SK-N-MC (cell line): ENCODE results near the gene ADCK1.
"Not testable (repeated sequence)": the region's sequence is repeated elsewhere in the genome, so short reads cannot be mapped to it uniquely, and the experiment has no call there.

Experiments used
- DNase-seq: peaks from one replicate; pipeline ENCODE4 v3.0.0-alpha.2; 2011; ENCODE audit warnings: low read depth, low spot score
- H3K27ac ChIP-seq: fragments of 200-600 bp; sonication (generic); 2 replicates; pipeline ENCODE4 v1.5.1; 2016; ENCODE audit warnings: mixed run types
- H3K36me3 ChIP-seq: fragments of 200-600 bp; sonication (generic); 2 replicates; pipeline ENCODE4 v1.6.1; 2017; ENCODE audit warnings: antibody characterized with exemption, low read length, mixed read lengths; ENCODE audit not compliant: insufficient read depth
- H3K4me3 ChIP-seq: fragments of 200-600 bp; sonication (generic); 2 replicates; pipeline ENCODE4 v1.5.1; 2016
- H3K9ac ChIP-seq: fragments of 200-600 bp; sonication (generic); 2 replicates; pipeline ENCODE4 v1.8.0; 2017; ENCODE audit warnings: mixed run types, mixed read lengths; ENCODE audit not compliant: insufficient read length
- H3K9me3 ChIP-seq: fragments of 200-600 bp; sonication (generic); 2 replicates; pipeline ENCODE4 v1.6.1; 2017; ENCODE audit warnings: low read depth, mild to moderate bottlenecking, antibody characterized with exemption, low read length, moderate library complexity, mixed read lengths
- EZH2 ChIP-seq: fragments of 200-600 bp; sonication (generic); IDR thresholded peaks from one replicate; pipeline ENCODE4 v1.6.1; 2017; ENCODE audit warnings: antibody characterized with exemption
- FOXP2 ChIP-seq: optimal IDR thresholded peaks from 2 replicates; pipeline ENCODE3; 2011; ENCODE audit warnings: mild to moderate bottlenecking, moderate library complexity; ENCODE audit not compliant: insufficient read depth; ENCODE audit errors: extremely low read length, control extremely low read depth
- POLR2AphosphoS5 ChIP-seq: IDR thresholded peaks from 2 replicates; pipeline ENCODE4 v1.6.1; 2012; ENCODE audit warnings: mild to moderate bottlenecking, low read depth, low read length, borderline replicate concordance

Gene ADCK1

DNA sequence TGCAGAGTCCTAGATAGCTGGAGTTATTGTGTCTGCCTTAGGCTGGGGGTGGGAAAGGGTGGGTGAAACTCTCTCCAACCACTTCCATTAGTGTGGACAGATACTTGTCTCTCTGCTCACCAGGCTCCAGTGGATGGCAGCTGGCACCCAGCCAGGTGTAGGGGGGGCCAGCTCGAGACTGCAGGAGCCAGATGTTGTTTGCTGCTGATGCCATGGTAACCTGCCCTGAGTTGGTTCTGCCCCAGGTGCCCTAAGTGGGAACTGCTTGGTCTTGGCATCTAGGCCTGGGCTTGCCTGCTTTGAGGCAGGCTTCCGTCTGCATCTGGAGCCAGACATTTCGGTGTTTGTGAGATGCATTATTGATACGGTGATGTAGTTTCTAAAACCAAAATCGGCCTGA lies 82.2 kb downstream of the ADCK1 start:
- Histone ChIP-seq H3K4me3 (peak overlapping the region; percentile 19; the same call in 1 of the 2 replicates), H3K27ac (peak overlapping the region; percentile 79), H3K9ac (no peak overlapping the region), H3K9me3 (no peaks in the 10 kb centered on the region), H3K36me3 (no peaks in the 10 kb centered on the region)
- no peak for DNase-seq
- TF ChIP-seq POLR2AphosphoS5 (no peak), FOXP2 (no peak), EZH2 (no peak)

- peak overlapping the region; percentile 19 for H3K4me3 ChIP-seq
- peak overlapping the region; percentile 79 for H3K27ac ChIP-seq
- peak overlapping the region; percentile 30 for H3K9ac ChIP-seq
- no peak for TF ChIP-seq FOXP2
- TF ChIP-seq POLR2AphosphoS5 = no peak
- TF ChIP-seq EZH2 = no peak
- H3K36me3 ChIP-seq = no peaks in the 10 kb centered on the region
- DNase-seq = no peak
- H3K9me3 ChIP-seq = no peaks in the 10 kb centered on the region
These were observed 82.7 kb downstream of the ADCK1 start for GRCh38 chr14:77882636-77883035.

- H3K27ac ChIP-seq = peak overlapping the region; percentile 79
- H3K36me3 ChIP-seq = 0 out of 2 replicates have a peak, but pooled peaks cover 4% of the 10 kb centered on the region
- H3K9ac ChIP-seq = peak overlapping the region; percentile 30
- DNase-seq = no peak
- peak overlapping the region; percentile 19 for H3K4me3 ChIP-seq
- 0 out of 2 replicates have a peak, but pooled peaks have one; percentile 46 for TF ChIP-seq POLR2AphosphoS5
- no peak for TF ChIP-seq EZH2
- no peak for TF ChIP-seq FOXP2
- H3K9me3 ChIP-seq = no peaks in the 10 kb centered on the region
These were observed 83.4 kb downstream of the ADCK1 start for GRCh38 chr14:77883131-77883846.

DNA sequence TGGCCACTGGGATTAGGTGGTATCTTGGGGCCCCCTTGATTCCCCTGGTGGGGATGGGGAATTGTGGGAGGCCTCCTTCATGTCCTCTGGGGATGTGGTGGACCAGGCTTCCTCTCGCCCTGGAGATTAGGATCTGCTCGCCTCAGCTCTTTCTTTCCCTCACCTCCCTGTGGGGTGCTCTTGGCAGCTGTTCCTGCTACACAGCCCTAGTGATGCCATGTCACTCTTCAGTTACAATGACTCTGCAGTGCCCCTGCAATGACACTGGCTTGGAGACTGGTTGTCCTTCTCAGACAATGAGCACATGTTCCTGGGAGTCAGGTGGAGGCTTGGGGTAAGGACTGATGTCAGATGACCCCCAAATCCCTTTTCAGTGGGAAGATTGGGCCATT lies 83.9 kb downstream of the ADCK1 start:
- Histone ChIP-seq H3K27ac (peak overlapping the region; percentile 79), H3K9me3 (no peaks in the 10 kb centered on the region), H3K9ac (no peak overlapping the region), H3K36me3 (0 out of 2 replicates have a peak, but pooled peaks cover 4% of the 10 kb centered on the region), H3K4me3 (peak overlapping the region; percentile 19)
- DNase-seq = no peak
- TF ChIP-seq POLR2AphosphoS5 (peak; percentile 45; the same call in 1 of the 2 replicates), FOXP2 (no peak)

DNA sequence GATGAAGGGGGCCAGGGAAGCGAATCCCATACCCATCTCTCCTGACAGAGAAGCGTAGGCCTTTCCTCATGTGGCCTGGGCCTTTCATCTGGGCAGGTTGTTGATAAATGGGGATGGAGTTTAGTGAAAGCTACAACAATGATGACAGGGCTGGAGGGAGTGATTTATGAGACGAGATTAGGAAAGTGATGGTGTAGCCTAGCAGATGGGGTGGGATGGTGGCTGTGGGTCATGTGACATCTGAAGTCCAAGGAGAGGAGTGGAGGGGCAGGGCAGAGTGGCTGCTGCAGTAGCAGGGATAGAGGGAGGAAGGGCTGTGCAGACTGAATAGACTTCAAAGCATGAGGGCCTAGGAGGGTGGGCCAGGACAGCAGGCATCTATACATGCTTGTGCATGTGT lies 85.5 kb downstream of the ADCK1 start:
- Histone ChIP-seq H3K27ac (no peak overlapping the region), H3K4me3 (no peak overlapping the region), H3K9ac (no peak overlapping the region), H3K9me3 (no peaks in the 10 kb centered on the region), H3K36me3 (0 out of 2 replicates have a peak, but pooled peaks cover 4% of the 10 kb centered on the region)
- DNase-seq = no peak
- TF ChIP-seq FOXP2 (no peak), POLR2AphosphoS5 (no peak), EZH2 (no peak)

- Histone ChIP-seq H3K9ac (no peak overlapping the region), H3K4me3 (no peak overlapping the region), H3K9me3 (no peaks in the 10 kb centered on the region), H3K36me3 (0 out of 2 replicates have a peak, but pooled peaks cover 4% of the 10 kb centered on the region), H3K27ac (no peak overlapping the region)
- TF ChIP-seq FOXP2 = no peak
- no peak for DNase-seq
These were observed 86.1 kb downstream of the ADCK1 start for GRCh38 chr14:77886010-77886409.

DNA sequence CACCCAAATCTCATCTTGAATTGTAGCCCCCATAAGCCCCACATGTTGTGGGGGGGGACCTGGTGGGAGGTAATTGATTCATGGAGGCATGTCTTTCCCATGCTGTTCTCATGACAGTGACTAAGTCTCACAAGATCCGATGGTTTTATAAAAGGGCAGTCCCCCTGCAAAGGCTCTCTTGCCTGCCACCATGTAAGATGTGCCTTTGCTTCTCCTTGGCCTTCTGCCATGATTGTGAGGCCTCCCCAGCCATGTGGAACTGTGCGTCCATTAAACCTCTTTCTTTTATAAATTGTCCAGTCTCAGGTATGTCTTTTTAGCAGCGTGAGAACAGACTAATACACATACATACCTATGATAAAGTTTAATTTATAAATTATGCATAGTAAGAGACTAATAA lies 89.0 kb downstream of the ADCK1 start:
- H3K9me3 ChIP-seq, DNase-seq, H3K27ac ChIP-seq, H3K36me3 ChIP-seq, H3K4me3 ChIP-seq, H3K9ac ChIP-seq: not testable (repeated sequence)

DNA sequence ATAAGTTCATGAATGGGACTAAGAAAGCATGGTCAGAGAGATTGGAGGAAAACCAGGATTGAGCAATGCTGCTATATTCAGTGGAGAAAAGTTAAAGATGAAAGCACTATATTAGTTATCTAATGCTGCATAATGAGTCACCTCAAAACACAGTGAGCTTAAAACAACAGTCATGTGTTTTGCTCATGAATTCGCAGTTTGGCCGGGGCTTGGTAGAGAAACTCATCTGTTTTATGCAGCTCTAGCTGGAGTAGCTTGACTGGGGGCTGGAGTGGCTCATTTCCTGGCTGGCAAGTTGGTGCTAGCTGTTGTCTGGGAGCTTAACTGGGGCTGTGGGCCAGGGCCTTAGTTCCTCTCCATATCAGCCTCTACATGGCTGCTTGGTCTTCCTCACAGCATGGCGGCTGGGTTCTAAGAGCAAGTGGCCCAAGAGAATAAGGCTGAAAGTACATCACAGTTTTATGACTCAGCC lies 90.1 kb downstream of the ADCK1 start:
- Histone ChIP-seq H3K9me3 (no peaks in the 10 kb centered on the region), H3K27ac (no peak overlapping the region), H3K9ac (no peak overlapping the region), H3K36me3 (0 out of 2 replicates have a peak, but pooled peaks cover 4% of the 10 kb centered on the region), H3K4me3 (no peak overlapping the region)
- TF ChIP-seq FOXP2 = no peak
- no peak for TF ChIP-seq POLR2AphosphoS5
- TF ChIP-seq EZH2 = no peak
- no peak for DNase-seq

DNA sequence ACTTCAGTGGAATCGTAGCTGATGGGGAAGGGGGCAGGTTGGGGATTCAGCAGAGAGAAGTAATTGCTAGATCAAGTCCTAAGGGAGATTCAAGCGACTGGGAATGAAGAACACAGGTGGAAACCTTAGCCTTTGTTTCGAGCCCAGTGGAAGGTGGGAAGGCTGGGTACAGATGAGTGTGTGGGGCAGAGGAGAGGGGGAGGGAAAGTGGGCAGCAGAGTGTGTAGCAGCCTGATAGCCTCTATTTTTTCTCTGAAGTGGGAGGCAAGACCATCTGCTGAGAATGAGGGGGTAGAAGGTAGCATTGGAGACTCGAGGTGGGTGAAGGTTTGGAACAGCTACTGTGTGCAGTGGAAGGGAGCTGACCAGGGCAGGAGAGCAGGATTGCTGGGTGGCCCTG lies 91.0 kb downstream of the ADCK1 start:
- Histone ChIP-seq H3K9me3 (no peaks in the 10 kb centered on the region), H3K27ac (no peak overlapping the region), H3K36me3 (0 out of 2 replicates have a peak, but pooled peaks cover 4% of the 10 kb centered on the region), H3K4me3 (no peak overlapping the region), H3K9ac (no peak overlapping the region)
- TF ChIP-seq FOXP2 = no peak
- no peak for TF ChIP-seq POLR2AphosphoS5
- no peak for TF ChIP-seq EZH2
- no peak for DNase-seq
